Common myeloid progenitor, CD34-positive (primary cell): Measurements from ENCODE around the gene LRRC51.
A peak's percentile ranks its signal among the peaks of the same experiment; 100 is the strongest.

Source experiments
- CTCF ChIA-PET: fragments of 350-600 bp; sonication (Branson Sonifier 250); formaldehyde crosslinking; loops from one replicate; lab custom pipeline; 2021; ENCODE audit warnings: antibody characterized with exemption; lab: Charles Lee
- POLR2A ChIA-PET: fragments of 350-600 bp; sonication (Branson Sonifier 250); formaldehyde crosslinking; loops from one replicate; lab custom pipeline; 2021; ENCODE audit warnings: antibody characterized with exemption; lab: Charles Lee
- DNase-seq, 3 donors: peaks; one replicate each; pipeline versions ENCODE4 v3.0.0 to v3.0.0-alpha.2; 2013
- H3K27ac ChIP-seq, 2 experiments: 1 replicate in 1 of 2; 2 replicates in 1 of 2; pipeline ENCODE4 v1.7.0; 2013; ENCODE audit warnings: inconsistent platforms in 2 of 2, low read length in 2 of 2, mild to moderate bottlenecking in 2 of 2, low read depth in 1 of 2, moderate library complexity in 1 of 2; ENCODE audit not compliant: severe bottlenecking in 2 of 2, insufficient read depth in 1 of 2, poor library complexity in 1 of 2
- H3K27me3 ChIP-seq, 5 experiments: replicated peaks in 2 of 5; 1 replicate in 3 of 5; 2 replicates in 2 of 5; pipeline versions ENCODE4 v1.6.1 to v1.7.0; 2013; ENCODE audit warnings: low read length in 4 of 5, mild to moderate bottlenecking in 2 of 5, moderate library complexity in 2 of 5, inconsistent platforms in 1 of 5; ENCODE audit not compliant: insufficient read depth in 5 of 5, control insufficient read depth in 4 of 5
- H3K36me3 ChIP-seq, 4 experiments: 1 replicate in 2 of 4; 2 replicates in 2 of 4; pipeline versions ENCODE4 v1.6.1 to v1.7.0; 2013; ENCODE audit warnings: low read length in 3 of 4, control low read depth in 1 of 4, mild to moderate bottlenecking in 1 of 4; ENCODE audit not compliant: control insufficient read depth in 4 of 4, insufficient read depth in 4 of 4
- H3K4me1 ChIP-seq, 4 experiments: 1 replicate in 3 of 4; 2 replicates in 1 of 4; pipeline versions ENCODE4 v1.6.1 to v1.7.1; 2013; ENCODE audit warnings: low read length in 3 of 4, mild to moderate bottlenecking in 3 of 4, control low read depth in 1 of 4, inconsistent platforms in 1 of 4, moderate library complexity in 1 of 4; ENCODE audit not compliant: control insufficient read depth in 4 of 4, insufficient read depth in 4 of 4; ENCODE audit errors: control extremely low read depth in 1 of 4
- H3K4me3 ChIP-seq, 7 experiments: 1 replicate in 4 of 7; 2 replicates in 3 of 7; pipeline versions ENCODE4 v1.5.1 to v1.7.0; 2013; ENCODE audit warnings: mild to moderate bottlenecking in 7 of 7, low read length in 6 of 7, moderate library complexity in 6 of 7, inconsistent platforms in 2 of 7, low read depth in 2 of 7, control low read depth in 1 of 7; ENCODE audit not compliant: insufficient read depth in 4 of 7, control insufficient read depth in 1 of 7; ENCODE audit errors: extremely low read depth in 1 of 7
- H3K9me3 ChIP-seq, 5 experiments: 1 replicate in 4 of 5; 2 replicates in 1 of 5; pipeline versions ENCODE4 v1.6.1 to v1.7.1; 2013; ENCODE audit warnings: low read length in 4 of 5, mild to moderate bottlenecking in 2 of 5, inconsistent platforms in 1 of 5, low read depth in 1 of 5, moderate library complexity in 1 of 5; ENCODE audit not compliant: control insufficient read depth in 4 of 5, insufficient read depth in 2 of 5; ENCODE audit errors: control extremely low read depth in 1 of 5
- WGBS: methylation state at CpG from one replicate; pipeline ENCODE4 v1.1.5; 2013; ENCODE audit not compliant: insufficient coverage; 5-methylcytosine and 5-hydroxymethylcytosine counted together

The LRRC51 gene

GRCh38 chr11:72078477-72078876, 2.2 kb upstream of the LRRC51 start:
- Histone ChIP-seq H3K4me1 (peaks cover 11 to 52% (median 37%) of the 10 kb centered on the region in 4 experiments), H3K4me3 (peak overlapping the region in 1 of 7 experiments; percentile 77), H3K27ac (peak overlapping the region; percentile 0 to 90), H3K9me3 (no peaks in the 10 kb centered on the region), H3K36me3 (peaks cover 0 to 7% (median 0%) of the 10 kb centered on the region in 4 experiments), H3K27me3 (no peaks in the 10 kb centered on the region)
- POLR2A ChIA-PET, result interaction anchor here (0.5 to 1.0 kb wide), 2 partner anchors 37 to 114 kb away, joined by 3 read pairs; no protein-coding TSS in a partner anchor
- no peak for DNase-seq
- WGBS, result 98% methylated on average over 4 of the region's 6 CpGs
- CTCF ChIA-PET, result interaction anchor here (0.8 to 1.9 kb wide), 14 partner anchors 8 to 65 kb away, joined by 3 to 10 read pairs (median 4); no protein-coding TSS in a partner anchor

GRCh38 chr11:72079819-72080325, 778 bp upstream of the LRRC51 start:
- H3K4me1 ChIP-seq, result peaks cover 11 to 52% (median 37%) of the 10 kb centered on the region in 4 experiments
- H3K36me3 ChIP-seq, result peaks cover 0 to 7% (median under 1%) of the 10 kb centered on the region in 4 experiments
- H3K27ac ChIP-seq, result peak overlapping the region; percentile 64 to 90
- WGBS, result 0% methylated on average over 1 of the region's 16 CpGs
- peak in 2 of 3 donors; percentile 74 to 82 for DNase-seq
- ChIA-PET POLR2A (interaction anchor here (0.9 to 1.0 kb wide), 2 partner anchors 38 to 52 kb away, joined by 3 read pairs; no protein-coding TSS in a partner anchor), CTCF (interaction anchor here (1.5 to 1.9 kb wide), 2 partner anchors 13 to 29 kb away, joined by 4 to 6 read pairs; no protein-coding TSS in a partner anchor)
- H3K27me3 ChIP-seq, result no peaks in the 10 kb centered on the region
- H3K9me3 ChIP-seq, result no peaks in the 10 kb centered on the region
- peak overlapping the region; percentile 77 to 93 (median 85) for H3K4me3 ChIP-seq

GRCh38 chr11:72081184-72081644, 564 bp downstream of the LRRC51 start:
- Histone ChIP-seq H3K27ac (peak overlapping the region; percentile 74 to 90), H3K4me1 (peaks cover 6 to 42% (median 31%) of the 10 kb centered on the region in 4 experiments), H3K27me3 (no peaks in the 10 kb centered on the region), H3K4me3 (peak overlapping the region in 6 of 7 experiments; percentile 77 to 93 (median 86)), H3K9me3 (no peaks in the 10 kb centered on the region), H3K36me3 (peaks cover 0 to 14% (median 8%) of the 10 kb centered on the region in 4 experiments)
- no peak for DNase-seq
- ChIA-PET CTCF (interaction anchor here (1.0 to 8.2 kb wide), 14 partner anchors 9 to 352 kb away, joined by 3 to 86 read pairs (median 5); partner anchors contain the start of genes CLPB and LAMTOR1), POLR2A (interaction anchor here (1.0 to 1.4 kb wide), 3 partner anchors 20 to 55 kb away, joined by 3 to 6 read pairs (median 5); no protein-coding TSS in a partner anchor)
- WGBS, result 81% methylated on average over 21 of the region's 21 CpGs

- 88% methylated on average over 3 of the region's 3 CpGs for WGBS
- Histone ChIP-seq H3K27ac (peak overlapping the region in 1 of 2 experiments; percentile 90), H3K36me3 (peaks cover 0 to 20% (median 8%) of the 10 kb centered on the region in 4 experiments), H3K4me1 (peaks cover 6 to 42% (median 31%) of the 10 kb centered on the region in 4 experiments), H3K27me3 (no peaks in the 10 kb centered on the region), H3K4me3 (peak overlapping the region in 1 of 7 experiments; percentile 43), H3K9me3 (no peaks in the 10 kb centered on the region)
- POLR2A ChIA-PET, result interaction anchor here (0.6 to 1.4 kb wide), 4 partner anchors 19 to 1849 kb away, joined by 3 to 6 read pairs (median 4); no protein-coding TSS in a partner anchor
- peak in 2 of 3 donors; percentile 40 to 57 for DNase-seq
- CTCF ChIA-PET, result interaction anchor here (0.9 to 8.2 kb wide), 22 partner anchors 9 to 351 kb away, joined by 3 to 86 read pairs (median 4); partner anchors contain the start of genes CLPB and LAMTOR1
These were observed 1.3 kb downstream of the LRRC51 start for GRCh38 chr11:72081821-72082453.

- H3K27ac ChIP-seq, result no peak overlapping the region
- peaks cover 6 to 32% (median 29%) of the 10 kb centered on the region in 4 experiments for H3K4me1 ChIP-seq
- peaks cover 8 to 29% (median 15%) of the 10 kb centered on the region in 4 experiments for H3K36me3 ChIP-seq
- H3K9me3 ChIP-seq, result no peaks in the 10 kb centered on the region
- POLR2A ChIA-PET, result no interaction called here
- H3K4me3 ChIP-seq, result no peak overlapping the region
- no peak for DNase-seq
- CTCF ChIA-PET, result interaction anchor here (0.9 to 8.2 kb wide), 6 partner anchors 9 to 61 kb away, joined by 4 to 86 read pairs (median 16); partner anchors contain the start of gene LAMTOR1
- no peaks in the 10 kb centered on the region for H3K27me3 ChIP-seq
- no CpG with 5 or more reads among the region's 2 CpGs for WGBS
These were observed 2.8 kb downstream of the LRRC51 start for GRCh38 chr11:72083414-72083813.

- H3K4me3 ChIP-seq, result no peak overlapping the region
- DNase-seq, result no peak
- H3K27me3 ChIP-seq, result no peaks in the 10 kb centered on the region
- peaks cover 6 to 26% (median 24%) of the 10 kb centered on the region in 4 experiments for H3K4me1 ChIP-seq
- no peaks in the 10 kb centered on the region for H3K9me3 ChIP-seq
- no peak overlapping the region for H3K27ac ChIP-seq
- WGBS, result 94% methylated on average over 2 of the region's 4 CpGs
- POLR2A ChIA-PET, result interaction anchor here (0.6 kb wide), 1 partner anchor 53 kb away, joined by 10 read pairs; no protein-coding TSS in a partner anchor
- CTCF ChIA-PET, result interaction anchor here (0.9 to 8.2 kb wide), 8 partner anchors 9 to 98 kb away, joined by 3 to 86 read pairs (median 6); partner anchors contain the start of gene LAMTOR1
- H3K36me3 ChIP-seq, result peaks cover 9 to 36% (median 20%) of the 10 kb centered on the region in 4 experiments
These were observed 3.4 kb downstream of the LRRC51 start for GRCh38 chr11:72084076-72084475.
